Neural progenitor cell (in vitro differentiated cells): Measurements from ENCODE around the gene SH2D2A. TPM values are rescaled to one million over a fixed set of nuclear protein-coding genes. Genes with fewer than 3 reads are reported as not detected.

Source experiments
- DNase-seq: peaks from one replicate; pipeline ENCODE4 v3.0.0-alpha.2; 2016; ENCODE audit warnings: low spot score
- H2AFZ ChIP-seq: fragments of 200-600 bp; sonication (generic); replicated peaks from 2 replicates; pipeline ENCODE4 v1.6.1; 2016; ENCODE audit warnings: antibody characterized with exemption
- H3F3A ChIP-seq: fragments of 200-600 bp; sonication (generic); 2 replicates; pipeline ENCODE4 v1.6.1; 2016; ENCODE audit warnings: antibody characterized with exemption, low read depth
- H3K27ac ChIP-seq: fragments of 200-600 bp; sonication (generic); 2 replicates; pipeline ENCODE4 v1.5.1; 2016; ENCODE audit warnings: mild to moderate bottlenecking
- H3K27me3 ChIP-seq: fragments of 200-600 bp; sonication (generic); 2 replicates; pipeline ENCODE4 v1.6.1; 2016; ENCODE audit warnings: mild to moderate bottlenecking, moderate library complexity
- H3K36me3 ChIP-seq: fragments of 200-600 bp; sonication (generic); 2 replicates; pipeline ENCODE4 v1.5.1; 2016
- H3K4me1 ChIP-seq: fragments of 200-600 bp; sonication (generic); 2 replicates; pipeline ENCODE4 v1.6.1; 2016; ENCODE audit warnings: mixed run types
- H3K4me2 ChIP-seq: fragments of 200-600 bp; sonication (generic); 2 replicates; pipeline ENCODE4 v1.6.1; 2016
- H3K4me3 ChIP-seq: fragments of 200-600 bp; sonication (generic); 2 replicates; pipeline ENCODE4 v1.5.1; 2016
- H3K79me2 ChIP-seq: fragments of 200-600 bp; sonication (generic); 2 replicates; pipeline ENCODE4 v1.6.1; 2016; ENCODE audit warnings: low read depth
- H3K9ac ChIP-seq: fragments of 200-600 bp; sonication (generic); 2 replicates; pipeline ENCODE4 v1.6.1; 2016
- H3K9me3 ChIP-seq: fragments of 200-600 bp; sonication (generic); 2 replicates; pipeline ENCODE4 v1.5.1; 2016; ENCODE audit warnings: low read depth
- H4K20me1 ChIP-seq: fragments of 200-600 bp; sonication (generic); 2 replicates; pipeline ENCODE4 v1.6.1; 2016; ENCODE audit warnings: low read depth
- H3K27ac Mint-ChIP-seq: 3 replicates; pipeline ENCODE4 v1.8.0; 2021; ENCODE audit warnings: mixed read lengths
- H3K27me3 Mint-ChIP-seq: 2 replicates; pipeline ENCODE4 v1.8.0; 2022; ENCODE audit warnings: low read depth, mild to moderate bottlenecking, inconsistent platforms, moderate library complexity, mixed read lengths; ENCODE audit not compliant: insufficient read depth
- H3K36me3 Mint-ChIP-seq: 3 replicates; pipeline ENCODE4 v1.8.0; 2021; ENCODE audit warnings: mixed read lengths
- H3K4me1 Mint-ChIP-seq: 3 replicates; pipeline ENCODE4 v1.8.0; 2021; ENCODE audit warnings: mixed read lengths
- H3K4me3 Mint-ChIP-seq: 3 replicates; pipeline ENCODE4 v1.8.0; 2021; ENCODE audit warnings: mild to moderate bottlenecking, moderate library complexity, mixed read lengths
- H3K9me3 Mint-ChIP-seq: 3 replicates; pipeline ENCODE4 v1.8.0; 2020; ENCODE audit warnings: mixed read lengths
- EZH2 ChIP-seq: fragments of 200-600 bp; sonication (generic); IDR thresholded peaks from 2 replicates; pipeline ENCODE4 v1.6.1; 2017; ENCODE audit warnings: antibody characterized with exemption, mild to moderate bottlenecking, moderate library complexity
- EZH2phosphoT487 ChIP-seq: fragments of 200-600 bp; sonication (generic); IDR thresholded peaks from 2 replicates; pipeline ENCODE4 v1.6.1; 2017; ENCODE audit warnings: antibody characterized with exemption
- total RNA-seq: library from RNA; depleted of rRNA; stranded (reverse); fragments of >200 nt; gene quantifications from 2 replicates; pipeline ENCODE4 v1.2.3, GENCODE V29; 2015; ENCODE audit warnings: low replicate concordance
- TF ChIP-seq, protein P1 (sequence below): fragments of 200-600 bp; sonication (generic); IDR thresholded peaks from 2 replicates; pipeline ENCODE4 v1.5.1; 2017; ENCODE audit warnings: antibody characterized with exemption, mild to moderate bottlenecking

Gene SH2D2A
- total RNA-seq, 1 donor from 2014 or later = not detected

DNA sequence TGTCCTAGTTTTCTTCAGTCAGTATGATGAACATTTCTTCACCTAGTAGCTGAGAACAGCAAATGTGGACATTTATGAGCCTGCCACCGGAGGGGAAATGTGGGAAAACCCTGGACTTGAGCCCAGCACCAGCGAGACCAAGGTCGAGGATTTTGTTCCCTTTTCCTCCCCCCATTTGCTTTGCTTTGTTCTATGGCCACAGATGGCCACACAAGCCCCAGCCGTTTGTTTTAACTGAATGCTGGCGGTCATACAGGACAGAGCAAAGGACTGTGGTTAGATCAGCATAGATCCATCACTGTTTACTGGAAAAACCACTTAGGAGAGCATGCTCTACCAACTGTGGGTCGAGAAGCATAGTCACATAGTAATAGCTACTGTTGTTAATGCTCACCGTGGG lies 20.9 kb downstream of the SH2D2A start:
- H3K4me2 ChIP-seq = no peak overlapping the region
- Mint-ChIP-seq H3K4me1 (no peaks in the 10 kb centered on the region), H3K9me3 (no peaks in the 10 kb centered on the region), H3K27me3 (no peaks in the 10 kb centered on the region), H3K27ac (no peak overlapping the region), H3K4me3 (no peak overlapping the region), H3K36me3 (peaks cover 33% of the 10 kb centered on the region)
- no peaks in the 10 kb centered on the region for H3K4me1 ChIP-seq
- H3K36me3 ChIP-seq = peaks cover 19% of the 10 kb centered on the region
- no peaks in the 10 kb centered on the region for H3K9me3 ChIP-seq
- no peaks in the 10 kb centered on the region for H3K79me2 ChIP-seq
- peaks cover 9% of the 10 kb centered on the region for H4K20me1 ChIP-seq
- H3F3A ChIP-seq = peaks cover 17% of the 10 kb centered on the region
- H3K9ac ChIP-seq = no peak overlapping the region
- no peaks in the 10 kb centered on the region for H3K27me3 ChIP-seq
- no peak overlapping the region for H3K27ac ChIP-seq
- DNase-seq = no peak
- no peak overlapping the region for H2AFZ ChIP-seq
- TF ChIP-seq EZH2 (no peak), EZH2phosphoT487 (no peak)
- TF ChIP-seq, protein P1, sequence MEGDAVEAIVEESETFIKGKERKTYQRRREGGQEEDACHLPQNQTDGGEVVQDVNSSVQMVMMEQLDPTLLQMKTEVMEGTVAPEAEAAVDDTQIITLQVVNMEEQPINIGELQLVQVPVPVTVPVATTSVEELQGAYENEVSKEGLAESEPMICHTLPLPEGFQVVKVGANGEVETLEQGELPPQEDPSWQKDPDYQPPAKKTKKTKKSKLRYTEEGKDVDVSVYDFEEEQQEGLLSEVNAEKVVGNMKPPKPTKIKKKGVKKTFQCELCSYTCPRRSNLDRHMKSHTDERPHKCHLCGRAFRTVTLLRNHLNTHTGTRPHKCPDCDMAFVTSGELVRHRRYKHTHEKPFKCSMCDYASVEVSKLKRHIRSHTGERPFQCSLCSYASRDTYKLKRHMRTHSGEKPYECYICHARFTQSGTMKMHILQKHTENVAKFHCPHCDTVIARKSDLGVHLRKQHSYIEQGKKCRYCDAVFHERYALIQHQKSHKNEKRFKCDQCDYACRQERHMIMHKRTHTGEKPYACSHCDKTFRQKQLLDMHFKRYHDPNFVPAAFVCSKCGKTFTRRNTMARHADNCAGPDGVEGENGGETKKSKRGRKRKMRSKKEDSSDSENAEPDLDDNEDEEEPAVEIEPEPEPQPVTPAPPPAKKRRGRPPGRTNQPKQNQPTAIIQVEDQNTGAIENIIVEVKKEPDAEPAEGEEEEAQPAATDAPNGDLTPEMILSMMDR = no peak
- no peak overlapping the region for H3K4me3 ChIP-seq

DNA sequence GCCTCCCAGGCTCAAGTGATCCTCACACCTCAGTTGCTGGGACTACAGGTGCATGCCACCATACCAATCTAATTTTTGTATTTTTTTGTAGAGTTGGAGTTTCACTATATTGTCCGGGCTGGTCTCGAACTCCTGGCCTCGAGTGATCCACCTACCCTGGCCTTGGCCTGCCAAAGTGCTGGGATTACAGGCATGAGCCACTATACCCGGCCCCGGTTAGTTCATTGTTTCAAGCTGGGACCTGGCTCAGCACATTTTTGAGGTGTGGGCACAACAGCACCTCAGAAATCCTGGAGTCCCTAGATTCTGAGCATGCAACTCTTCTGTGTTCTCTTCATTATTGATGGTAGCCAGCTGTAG lies 21.3 kb downstream of the SH2D2A start:
- no peak overlapping the region for H2AFZ ChIP-seq
- TF ChIP-seq EZH2 = no peak
- no peak for TF ChIP-seq EZH2phosphoT487
- TF ChIP-seq, protein P1 = no peak
- Mint-ChIP-seq H3K4me1 (no peaks in the 10 kb centered on the region), H3K4me3 (no peak overlapping the region), H3K27me3 (no peaks in the 10 kb centered on the region), H3K27ac (no peak overlapping the region), H3K36me3 (peaks cover 33% of the 10 kb centered on the region), H3K9me3 (no peaks in the 10 kb centered on the region)
- no peak for DNase-seq
- no peaks in the 10 kb centered on the region for H3K79me2 ChIP-seq
- H3K27ac ChIP-seq = no peak overlapping the region
- H3K27me3 ChIP-seq = no peaks in the 10 kb centered on the region
- no peak overlapping the region for H3K4me3 ChIP-seq
- H3K36me3 ChIP-seq = peaks cover 19% of the 10 kb centered on the region
- peaks cover 17% of the 10 kb centered on the region for H3F3A ChIP-seq
- no peak overlapping the region for H3K9ac ChIP-seq
- H3K4me1 ChIP-seq = no peaks in the 10 kb centered on the region
- no peaks in the 10 kb centered on the region for H3K9me3 ChIP-seq
- H3K4me2 ChIP-seq = no peak overlapping the region
- peaks cover 14% of the 10 kb centered on the region for H4K20me1 ChIP-seq

DNA sequence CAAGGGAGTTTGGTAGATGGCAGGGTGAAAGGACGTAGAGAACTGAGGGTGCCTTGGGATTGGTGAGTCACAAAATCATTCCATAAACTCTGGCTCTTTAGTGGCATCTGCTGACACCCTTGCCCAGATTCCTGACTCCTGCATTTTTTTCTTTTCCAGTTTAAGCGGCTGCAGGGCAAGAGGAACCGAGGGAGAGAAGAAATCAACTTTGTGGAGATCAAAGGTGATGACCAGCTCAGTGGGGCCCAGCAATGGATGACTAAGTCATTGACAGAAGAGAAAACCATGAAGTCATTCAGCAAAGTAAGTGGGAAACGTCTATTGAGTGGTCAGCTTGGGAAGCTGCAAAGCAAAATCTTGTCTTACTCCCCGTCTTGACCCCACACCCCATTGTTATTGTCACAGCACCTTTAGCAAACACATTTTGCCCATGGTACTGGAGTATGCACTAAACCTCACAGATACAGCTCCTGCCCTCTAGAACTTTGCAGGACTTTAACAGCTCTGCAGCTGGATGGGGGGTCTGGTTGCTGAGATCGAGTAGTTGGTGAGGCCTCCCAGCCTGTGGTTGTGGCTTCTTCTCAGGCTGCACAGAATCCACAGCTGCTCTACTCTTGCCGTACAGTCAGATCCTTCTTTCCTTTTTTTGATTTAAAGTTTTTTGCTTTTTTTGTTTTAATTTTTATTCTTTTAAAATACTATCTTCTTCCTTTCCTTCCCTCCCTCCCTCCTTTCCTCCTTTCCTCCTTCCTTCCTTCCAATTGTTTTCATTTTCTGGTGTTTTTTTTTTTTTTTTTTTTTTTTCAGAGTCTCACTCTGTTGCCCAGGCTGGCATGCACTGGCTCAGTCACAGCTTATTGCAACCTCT lies 21.9 kb downstream of the SH2D2A start:
- Histone ChIP-seq H3K4me2 (no peak overlapping the region), H3K4me1 (no peaks in the 10 kb centered on the region), H3F3A (peaks cover 17% of the 10 kb centered on the region), H4K20me1 (peaks cover 20% of the 10 kb centered on the region), H3K9me3 (no peaks in the 10 kb centered on the region), H2AFZ (no peak overlapping the region), H3K79me2 (no peaks in the 10 kb centered on the region), H3K27ac (no peak overlapping the region), H3K27me3 (no peaks in the 10 kb centered on the region), H3K36me3 (peaks cover 19% of the 10 kb centered on the region), H3K4me3 (no peak overlapping the region), H3K9ac (no peak overlapping the region)
- H3K4me3 Mint-ChIP-seq = no peak overlapping the region
- DNase-seq = no peak
- H3K36me3 Mint-ChIP-seq = peaks cover 35% of the 10 kb centered on the region
- H3K4me1 Mint-ChIP-seq = no peaks in the 10 kb centered on the region
- no peaks in the 10 kb centered on the region for H3K9me3 Mint-ChIP-seq
- H3K27ac Mint-ChIP-seq = no peak overlapping the region
- H3K27me3 Mint-ChIP-seq = no peaks in the 10 kb centered on the region
- TF ChIP-seq, protein P1 = no peak
- TF ChIP-seq EZH2 (no peak), EZH2phosphoT487 (no peak)
